ENCODE data around the gene MVP.
"Not testable (repeated sequence)": the region's sequence is repeated elsewhere in the genome, so short reads cannot be mapped to it uniquely, and the experiment has no call there.

The MVP gene

DNA sequence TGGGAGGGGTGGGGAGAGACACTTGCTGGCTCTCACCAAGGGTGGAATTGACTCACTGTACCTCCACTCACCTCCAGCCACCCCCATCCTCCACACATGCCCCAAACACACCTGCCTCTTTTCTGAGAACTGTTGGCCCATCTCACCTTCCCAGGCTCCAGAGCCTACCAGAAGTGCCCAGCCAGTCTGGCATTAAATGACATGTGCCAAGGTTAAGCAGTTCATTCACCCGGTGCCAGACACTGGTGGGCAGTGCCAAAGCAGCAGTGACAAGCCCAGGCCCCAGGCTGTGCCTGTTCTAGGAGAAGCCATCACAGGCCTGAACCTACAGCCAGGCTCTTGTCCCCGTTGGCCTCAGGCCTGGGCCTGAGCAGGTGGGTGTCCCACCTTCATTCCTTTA, 11.2 kb downstream of the MVP start:
- no peaks in the 10 kb centered on the region for H3K36me3 ChIP-seq (replicated peaks; ENCODE audit: low read depth, low read length)
- no peaks in the 10 kb centered on the region for H4K20me1 ChIP-seq (ENCODE audit: insufficient read depth, low read length)
- H3K4me3 ChIP-seq (ENCODE audit: low read length), result no peak overlapping the region
- H3K27me3 ChIP-seq (ENCODE audit: low read depth, low read length), result 0 out of 2 replicates have a peak, but pooled peaks cover 2% of the 10 kb centered on the region
- H3K9ac ChIP-seq (ENCODE audit: low read length), result no peak overlapping the region
- H3K27ac ChIP-seq (ENCODE audit: low read length), result no peak overlapping the region
- H3K79me2 ChIP-seq (ENCODE audit: low read length), result no peaks in the 10 kb centered on the region
- no peaks in the 10 kb centered on the region for H3K4me1 ChIP-seq (ENCODE audit: low read length)
- no peak overlapping the region for H2AFZ ChIP-seq (ENCODE audit: low read depth, low read length)
- no peaks in the 10 kb centered on the region for H3K9me3 ChIP-seq (ENCODE audit: insufficient read depth, low read length)
- TF ChIP-seq CTCF (IDR thresholded peaks at IDR 0.05; ENCODE audit: low read depth, low read length) (no peak), EZH2phosphoT487 (IDR thresholded peaks at IDR 0.05; ENCODE audit: low read depth) (no peak)
- H3K4me2 ChIP-seq (ENCODE audit: low read length), result no peak overlapping the region

DNA sequence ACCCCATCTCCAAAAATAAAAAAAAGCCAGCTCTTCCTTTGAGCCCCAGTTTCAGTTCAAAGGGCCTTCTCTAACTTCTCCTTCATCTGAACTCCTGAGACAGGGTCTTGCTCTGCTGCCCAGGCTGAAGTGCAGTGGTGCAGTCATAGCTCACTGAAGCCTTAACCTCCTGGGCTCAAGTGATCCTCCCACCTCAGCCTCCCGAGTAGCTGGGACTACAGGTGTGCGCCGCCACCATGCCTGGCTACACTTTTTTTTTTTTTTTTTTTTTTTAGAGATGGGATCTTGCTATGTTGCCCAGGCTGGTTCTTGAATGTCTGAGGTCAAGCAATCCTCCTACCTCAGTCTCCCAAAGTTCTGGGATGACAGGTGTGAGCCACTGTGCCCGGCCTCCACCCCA, 13.0 kb downstream of the MVP start:
- H3K4me3 ChIP-seq (ENCODE audit: low read length); H2AFZ ChIP-seq (ENCODE audit: low read depth, low read length); H3K27ac ChIP-seq (ENCODE audit: low read length); H4K20me1 ChIP-seq (ENCODE audit: insufficient read depth, low read length); H3K4me1 ChIP-seq (ENCODE audit: low read length); H3K27me3 ChIP-seq (ENCODE audit: low read depth, low read length); H3K9ac ChIP-seq (ENCODE audit: low read length); H3K79me2 ChIP-seq (ENCODE audit: low read length); H3K36me3 ChIP-seq (replicated peaks; ENCODE audit: low read depth, low read length); H3K9me3 ChIP-seq (ENCODE audit: insufficient read depth, low read length); H3K4me2 ChIP-seq (ENCODE audit: low read length): not testable (repeated sequence)

DNA sequence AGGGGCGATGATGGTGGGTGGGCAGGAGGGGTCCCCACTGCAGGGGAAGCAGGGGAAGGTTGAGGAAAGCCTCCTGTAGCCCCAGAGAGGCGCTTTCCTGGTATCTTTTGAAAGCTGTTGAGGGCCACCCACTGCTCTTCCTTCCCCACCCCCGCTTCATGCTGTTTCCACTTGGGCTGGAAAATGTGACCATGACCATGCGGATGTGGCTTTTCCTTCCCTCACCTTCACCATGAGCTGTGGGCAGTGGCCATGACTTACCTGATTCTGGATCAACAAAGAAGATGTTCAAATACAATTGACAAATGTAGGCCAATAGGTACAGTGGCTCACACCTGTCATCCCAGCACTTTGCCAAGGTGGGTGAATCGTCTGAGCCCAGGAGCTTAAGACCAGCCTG, 13.8 kb downstream of the MVP start:
- Histone ChIP-seq H3K9ac (ENCODE audit: low read length) (no peak overlapping the region), H3K36me3 (replicated peaks; ENCODE audit: low read depth, low read length) (no peaks in the 10 kb centered on the region), H3K4me2 (ENCODE audit: low read length) (no peak overlapping the region), H3K4me3 (ENCODE audit: low read length) (no peak overlapping the region), H4K20me1 (ENCODE audit: insufficient read depth, low read length) (no peaks in the 10 kb centered on the region), H3K27ac (ENCODE audit: low read length) (no peak overlapping the region), H3K4me1 (ENCODE audit: low read length) (no peaks in the 10 kb centered on the region), H2AFZ (ENCODE audit: low read depth, low read length) (no peak overlapping the region), H3K9me3 (ENCODE audit: insufficient read depth, low read length) (no peaks in the 10 kb centered on the region), H3K79me2 (ENCODE audit: low read length) (no peaks in the 10 kb centered on the region), H3K27me3 (ENCODE audit: low read depth, low read length) (no peaks in the 10 kb centered on the region)
- no peak for TF ChIP-seq EZH2phosphoT487 (IDR thresholded peaks at IDR 0.05; ENCODE audit: low read depth)
- no peak for TF ChIP-seq CTCF (IDR thresholded peaks at IDR 0.05; ENCODE audit: low read depth, low read length)

- Histone ChIP-seq H3K4me1 (ENCODE audit: low read length) (no peaks in the 10 kb centered on the region), H3K9me3 (ENCODE audit: insufficient read depth, low read length) (no peaks in the 10 kb centered on the region), H3K79me2 (ENCODE audit: low read length) (no peaks in the 10 kb centered on the region), H3K9ac (ENCODE audit: low read length) (no peak overlapping the region), H4K20me1 (ENCODE audit: insufficient read depth, low read length) (no peaks in the 10 kb centered on the region), H3K36me3 (replicated peaks; ENCODE audit: low read depth, low read length) (no peaks in the 10 kb centered on the region), H3K4me2 (ENCODE audit: low read length) (no peak overlapping the region), H3K27ac (ENCODE audit: low read length) (no peak overlapping the region), H2AFZ (ENCODE audit: low read depth, low read length) (no peak overlapping the region), H3K4me3 (ENCODE audit: low read length) (no peak overlapping the region), H3K27me3 (ENCODE audit: low read depth, low read length) (no peaks in the 10 kb centered on the region)
- TF ChIP-seq EZH2phosphoT487 (IDR thresholded peaks at IDR 0.05; ENCODE audit: low read depth), result no peak
- TF ChIP-seq CTCF (IDR thresholded peaks at IDR 0.05; ENCODE audit: low read depth, low read length), result no peak
These were observed 15.7 kb downstream of the MVP start for GRCh38 chr16:29835926-29836325.

DNA sequence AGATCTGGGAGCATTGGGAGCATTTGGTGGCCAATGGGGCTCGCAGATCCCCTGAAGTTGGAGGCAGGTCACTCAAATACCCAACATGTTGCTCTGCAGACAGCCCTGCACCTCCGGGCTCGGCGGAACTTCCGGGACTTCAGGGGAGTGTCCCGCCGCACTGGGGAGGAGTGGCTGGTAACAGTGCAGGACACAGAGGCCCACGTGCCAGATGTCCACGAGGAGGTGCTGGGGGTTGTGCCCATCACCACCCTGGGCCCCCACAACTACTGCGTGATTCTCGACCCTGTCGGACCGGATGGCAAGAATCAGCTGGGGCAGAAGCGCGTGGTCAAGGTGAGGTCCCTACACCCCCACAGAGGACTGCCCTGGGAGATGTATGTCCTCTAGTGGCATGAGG, 16.4 kb downstream of the MVP start:
- no peak for TF ChIP-seq CTCF (IDR thresholded peaks at IDR 0.05; ENCODE audit: low read depth, low read length)
- H3K4me1 ChIP-seq (ENCODE audit: low read length), result no peaks in the 10 kb centered on the region
- H3K36me3 ChIP-seq (replicated peaks; ENCODE audit: low read depth, low read length), result no peaks in the 10 kb centered on the region

More for the DNA sequence above, 16.4 kb downstream of the MVP start:
- Histone ChIP-seq H3K27ac (ENCODE audit: low read length) (no peak overlapping the region), H2AFZ (ENCODE audit: low read depth, low read length) (no peak overlapping the region), H3K79me2 (ENCODE audit: low read length) (no peaks in the 10 kb centered on the region), H3K9me3 (ENCODE audit: insufficient read depth, low read length) (no peaks in the 10 kb centered on the region), H3K4me3 (ENCODE audit: low read length) (no peak overlapping the region), H3K4me2 (ENCODE audit: low read length) (no peak overlapping the region), H3K9ac (ENCODE audit: low read length) (no peak overlapping the region), H3K27me3 (ENCODE audit: low read depth, low read length) (no peaks in the 10 kb centered on the region), H4K20me1 (ENCODE audit: insufficient read depth, low read length) (no peaks in the 10 kb centered on the region)
